Neutrophil (primary cell): Measurements from ENCODE around the gene UNC79.

Experiments
- H3K27ac ChIP-seq: fragments of 200-600 bp; sonication (generic); 2 replicates; pipeline ENCODE4 v1.5.1; 2016; ENCODE audit warnings: mild to moderate bottlenecking, moderate library complexity
- H3K27me3 ChIP-seq: fragments of 200-600 bp; sonication (generic); 2 replicates; pipeline ENCODE4 v1.6.0; 2016; ENCODE audit warnings: mild to moderate bottlenecking
- H3K36me3 ChIP-seq: fragments of 200-600 bp; sonication (generic); 2 replicates; pipeline ENCODE4 v1.5.1; 2017
- H3K4me1 ChIP-seq, 2 experiments: fragments of 200-600 bp in 1 of 2; sonication (generic) in 1 of 2; 1 replicate in 1 of 2; 2 replicates in 1 of 2; pipeline versions ENCODE4 v1.5.1 to v1.6.1; 2013 to 2016; ENCODE audit warnings: low read depth in 1 of 2, low read length in 1 of 2, mild to moderate bottlenecking in 1 of 2, moderate library complexity in 1 of 2; ENCODE audit not compliant: control insufficient read depth in 1 of 2, insufficient read depth in 1 of 2
- H3K4me3 ChIP-seq, 2 experiments: fragments of 200-600 bp in 1 of 2; sonication (generic) in 1 of 2; 1 replicate in 1 of 2; 2 replicates in 1 of 2; pipeline ENCODE4 v1.5.1; 2013 to 2016; ENCODE audit warnings: low read depth in 1 of 2, low read length in 1 of 2, mild to moderate bottlenecking in 1 of 2, moderate library complexity in 1 of 2
- H3K9me3 ChIP-seq: fragments of 200-600 bp; sonication (generic); 2 replicates; pipeline ENCODE4 v1.5.1; 2016
- CTCF ChIP-seq: fragments of 200-600 bp; sonication (generic); IDR thresholded peaks from 2 replicates; pipeline ENCODE4 v1.5.1; 2016; ENCODE audit warnings: antibody characterized with exemption

UNC79 gene

GRCh38 chr14:93702946-93703345 lies 272.2 kb downstream of the UNC79 start:
- Histone ChIP-seq H3K27ac (no peak overlapping the region), H3K4me3 (no peak overlapping the region), H3K36me3 (no peaks in the 10 kb centered on the region), H3K4me1 (no peaks in the 10 kb centered on the region), H3K27me3 (no peaks in the 10 kb centered on the region), H3K9me3 (no peaks in the 10 kb centered on the region)
- TF ChIP-seq CTCF: no peak

- H3K27ac ChIP-seq: no peak overlapping the region
- H3K9me3 ChIP-seq: no peaks in the 10 kb centered on the region
- no peak overlapping the region for H3K4me3 ChIP-seq
- TF ChIP-seq CTCF: no peak
- no peaks in the 10 kb centered on the region for H3K36me3 ChIP-seq
- H3K27me3 ChIP-seq: no peaks in the 10 kb centered on the region
- H3K4me1 ChIP-seq: no peaks in the 10 kb centered on the region
Observed at GRCh38 chr14:93703941-93704340, 273.2 kb downstream of the UNC79 start.

- Histone ChIP-seq H3K27ac (no peak overlapping the region), H3K4me3 (no peak overlapping the region), H3K27me3 (no peaks in the 10 kb centered on the region), H3K36me3 (no peaks in the 10 kb centered on the region), H3K9me3 (no peaks in the 10 kb centered on the region), H3K4me1 (no peaks in the 10 kb centered on the region)
- no peak for TF ChIP-seq CTCF
Observed at GRCh38 chr14:93705513-93706156, 274.9 kb downstream of the UNC79 start.

GRCh38 chr14:93706360-93706955 lies 275.7 kb downstream of the UNC79 start:
- Histone ChIP-seq H3K4me3 (no peak overlapping the region), H3K27me3 (no peaks in the 10 kb centered on the region), H3K27ac (no peak overlapping the region), H3K36me3 (no peaks in the 10 kb centered on the region), H3K9me3 (no peaks in the 10 kb centered on the region), H3K4me1 (no peaks in the 10 kb centered on the region)
- no peak for TF ChIP-seq CTCF

- Histone ChIP-seq H3K4me1 (no peaks in the 10 kb centered on the region), H3K27ac (no peak overlapping the region), H3K27me3 (no peaks in the 10 kb centered on the region), H3K36me3 (no peaks in the 10 kb centered on the region), H3K9me3 (no peaks in the 10 kb centered on the region), H3K4me3 (no peak overlapping the region)
- TF ChIP-seq CTCF: no peak
Observed at GRCh38 chr14:93707475-93707874, 276.7 kb downstream of the UNC79 start.
